ENCODE measurements around the gene CASZ1. TPM values are rescaled to one million over a fixed set of nuclear protein-coding genes. Genes with fewer than 3 reads are reported as not detected.

CASZ1 gene
- total RNA-seq, 1 donor from 2014 or later: 4.0 TPM

DNA sequence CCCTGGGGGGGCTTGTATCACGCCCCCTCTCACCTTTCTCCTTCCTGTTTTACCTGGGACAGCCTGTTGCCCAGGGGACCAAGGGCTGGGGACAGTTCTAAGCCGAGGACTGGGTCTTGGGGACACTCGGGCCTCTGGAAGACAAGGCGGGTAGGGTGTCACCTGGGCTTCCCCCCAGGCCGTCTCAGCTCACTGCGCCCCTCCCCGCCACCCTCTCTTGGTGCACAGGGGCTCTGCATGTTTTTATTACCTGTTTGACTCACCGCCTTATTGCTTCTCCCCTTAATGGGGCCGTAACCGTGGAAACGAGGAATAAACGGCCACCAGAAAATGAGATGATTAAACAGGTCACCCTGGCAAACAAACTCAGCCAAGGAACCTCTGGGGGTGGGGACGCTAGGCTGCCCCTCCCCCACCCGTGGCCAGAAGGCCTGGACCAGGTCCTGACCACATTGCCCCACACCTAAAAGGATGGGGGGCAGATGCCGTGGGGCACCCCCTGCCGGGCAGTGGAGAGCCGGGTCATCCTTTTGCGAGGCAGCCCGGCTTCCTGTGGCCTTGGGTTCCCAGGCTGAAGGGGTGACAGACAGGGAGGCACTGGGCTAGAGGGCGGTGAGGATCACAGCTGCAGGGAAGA, 109.9 kb downstream of the CASZ1 start:
- peaks cover 34% of the 10 kb centered on the region for H3K27me3 Mint-ChIP-seq (ENCODE audit: low read depth, unreplicated experiment)
- no peaks in the 10 kb centered on the region for H3K9me3 Mint-ChIP-seq (ENCODE audit: unreplicated experiment)
- no peaks in the 10 kb centered on the region for H3K9me3 ChIP-seq (ENCODE audit: insufficient read depth, low read depth, low read length)
- H3K27ac Mint-ChIP-seq (ENCODE audit: unreplicated experiment): no peak overlapping the region
- H3K36me3 ChIP-seq (ENCODE audit: insufficient read depth, low read length): no peaks in the 10 kb centered on the region
- H3K4me2 ChIP-seq (ENCODE audit: low read length): peak overlapping the region; percentile 46
- H3K9ac ChIP-seq (ENCODE audit: low read length): no peak overlapping the region
- no peak overlapping the region for H3K4me3 Mint-ChIP-seq (ENCODE audit: unreplicated experiment)
- no peaks in the 10 kb centered on the region for H4K20me1 ChIP-seq (ENCODE audit: insufficient read depth, low read length)
- FAIRE-seq (no peak), DNase-seq (ENCODE audit: low read depth) (no peak)
- H3K4me3 ChIP-seq (ENCODE audit: insufficient read depth, low read depth, low read length): no peak overlapping the region
- peaks cover 3% of the 10 kb centered on the region for H3K36me3 Mint-ChIP-seq (ENCODE audit: low read depth, unreplicated experiment)
- no peaks in the 10 kb centered on the region for H3K79me2 ChIP-seq (ENCODE audit: insufficient read depth, low read length)
- no peak overlapping the region for H3K27ac ChIP-seq (ENCODE audit: low read depth, low read length)
- peaks cover 8% of the 10 kb centered on the region for H3K4me1 ChIP-seq (ENCODE audit: insufficient read depth, low read length)
- H3K4me1 Mint-ChIP-seq (ENCODE audit: low read depth, unreplicated experiment): peaks cover 13% of the 10 kb centered on the region
- no peak for TF ChIP-seq EZH2 (IDR thresholded peaks at IDR 0.05; ENCODE audit: insufficient read depth, low read length)
- TF ChIP-seq, protein P1, sequence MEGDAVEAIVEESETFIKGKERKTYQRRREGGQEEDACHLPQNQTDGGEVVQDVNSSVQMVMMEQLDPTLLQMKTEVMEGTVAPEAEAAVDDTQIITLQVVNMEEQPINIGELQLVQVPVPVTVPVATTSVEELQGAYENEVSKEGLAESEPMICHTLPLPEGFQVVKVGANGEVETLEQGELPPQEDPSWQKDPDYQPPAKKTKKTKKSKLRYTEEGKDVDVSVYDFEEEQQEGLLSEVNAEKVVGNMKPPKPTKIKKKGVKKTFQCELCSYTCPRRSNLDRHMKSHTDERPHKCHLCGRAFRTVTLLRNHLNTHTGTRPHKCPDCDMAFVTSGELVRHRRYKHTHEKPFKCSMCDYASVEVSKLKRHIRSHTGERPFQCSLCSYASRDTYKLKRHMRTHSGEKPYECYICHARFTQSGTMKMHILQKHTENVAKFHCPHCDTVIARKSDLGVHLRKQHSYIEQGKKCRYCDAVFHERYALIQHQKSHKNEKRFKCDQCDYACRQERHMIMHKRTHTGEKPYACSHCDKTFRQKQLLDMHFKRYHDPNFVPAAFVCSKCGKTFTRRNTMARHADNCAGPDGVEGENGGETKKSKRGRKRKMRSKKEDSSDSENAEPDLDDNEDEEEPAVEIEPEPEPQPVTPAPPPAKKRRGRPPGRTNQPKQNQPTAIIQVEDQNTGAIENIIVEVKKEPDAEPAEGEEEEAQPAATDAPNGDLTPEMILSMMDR (IDR thresholded peaks at IDR 0.05; ENCODE audit: insufficient read depth, low read depth, low read length): no peak
- no peaks in the 10 kb centered on the region for H3K27me3 ChIP-seq (ENCODE audit: insufficient read depth, low read length)
- H2AFZ ChIP-seq (ENCODE audit: low read depth, low read length): no peak overlapping the region

DNA sequence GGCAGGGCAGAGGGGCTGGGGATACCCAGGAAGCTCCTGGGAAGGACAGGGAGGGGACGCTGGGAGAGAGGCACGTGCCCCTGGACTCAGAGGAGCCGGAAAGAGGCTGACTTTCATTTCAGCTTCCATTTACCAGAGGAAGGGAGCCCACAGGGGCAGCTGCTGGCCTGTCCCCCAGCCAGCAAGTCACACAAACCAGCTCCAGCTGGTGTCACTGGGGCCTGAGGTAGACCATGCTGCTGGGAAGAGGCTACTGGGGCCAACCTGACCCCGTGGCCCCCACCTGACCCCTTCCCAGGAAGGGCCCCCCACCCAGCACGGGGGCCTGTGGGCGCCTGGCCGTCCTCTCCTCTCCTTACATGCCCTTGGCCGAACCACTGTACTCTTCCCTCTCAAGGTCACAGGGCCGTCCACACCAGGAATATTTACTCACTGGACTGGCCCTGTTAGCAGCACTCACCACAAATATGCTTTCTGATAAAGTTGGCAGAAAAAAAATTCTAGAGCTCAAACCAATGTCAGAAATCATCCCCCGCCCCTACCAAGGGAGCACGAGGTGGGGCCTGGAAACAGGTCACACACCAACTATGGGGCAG, 110.5 kb downstream of the CASZ1 start:
- H3K9ac ChIP-seq (ENCODE audit: low read length): no peak overlapping the region
- H3K36me3 ChIP-seq (ENCODE audit: insufficient read depth, low read length): no peaks in the 10 kb centered on the region
- H3K9me3 ChIP-seq (ENCODE audit: insufficient read depth, low read depth, low read length): no peaks in the 10 kb centered on the region
- H3K4me2 ChIP-seq (ENCODE audit: low read length): peak overlapping the region; percentile 46
- Mint-ChIP-seq H3K4me1 (ENCODE audit: low read depth, unreplicated experiment) (peaks cover 16% of the 10 kb centered on the region), H3K27me3 (ENCODE audit: low read depth, unreplicated experiment) (peaks cover 34% of the 10 kb centered on the region), H3K27ac (ENCODE audit: unreplicated experiment) (no peak overlapping the region), H3K4me3 (ENCODE audit: unreplicated experiment) (no peak overlapping the region), H3K36me3 (ENCODE audit: low read depth, unreplicated experiment) (peaks cover 3% of the 10 kb centered on the region), H3K9me3 (ENCODE audit: unreplicated experiment) (no peaks in the 10 kb centered on the region)
- FAIRE-seq (no peak), DNase-seq (ENCODE audit: low read depth) (peak; percentile 51)
- peaks cover 8% of the 10 kb centered on the region for H3K4me1 ChIP-seq (ENCODE audit: insufficient read depth, low read length)
- H3K27ac ChIP-seq (ENCODE audit: low read depth, low read length): no peak overlapping the region
- H3K79me2 ChIP-seq (ENCODE audit: insufficient read depth, low read length): no peaks in the 10 kb centered on the region
- no peaks in the 10 kb centered on the region for H3K27me3 ChIP-seq (ENCODE audit: insufficient read depth, low read length)
- H4K20me1 ChIP-seq (ENCODE audit: insufficient read depth, low read length): no peaks in the 10 kb centered on the region
- TF ChIP-seq, protein P1 (IDR thresholded peaks at IDR 0.05; ENCODE audit: insufficient read depth, low read depth, low read length): no peak
- TF ChIP-seq EZH2 (IDR thresholded peaks at IDR 0.05; ENCODE audit: insufficient read depth, low read length): no peak
- H2AFZ ChIP-seq (ENCODE audit: low read depth, low read length): no peak overlapping the region
- H3K4me3 ChIP-seq (ENCODE audit: insufficient read depth, low read depth, low read length): no peak overlapping the region
